HepG2 (cell line): ENCODE results near the gene CCDC148. TPM values are rescaled to one million over a fixed set of nuclear protein-coding genes. Genes with fewer than 3 reads are reported as not detected.

Experiments used
- CCDC6 ChIP-seq: sonication (generic); formaldehyde crosslinking; IDR thresholded peaks from 2 replicates; pipeline ENCODE4 v1.8.1; 2022; ENCODE audit warnings: mild to moderate bottlenecking, missing genetic modification reagents, moderate library complexity
- CHD4 ChIP-seq: fragments of 200-600 bp; sonication (generic); IDR thresholded peaks from 2 replicates; pipeline ENCODE4 v1.7.0; 2017; ENCODE audit warnings: mild to moderate bottlenecking, low read length, borderline replicate concordance
- E2F1 ChIP-seq: sonication (generic); formaldehyde crosslinking; IDR thresholded peaks from 2 replicates; pipeline ENCODE4 v1.5.0; 2020; ENCODE audit warnings: missing genetic modification reagents
- ELF3 ChIP-seq: IDR thresholded peaks from 2 replicates; pipeline ENCODE4 v1.6.1; 2016; ENCODE audit warnings: missing genetic modification reagents, missing compliant biosample characterization
- ETV6 ChIP-seq: sonication (generic); formaldehyde crosslinking; conservative IDR thresholded peaks from 2 replicates; pipeline ENCODE4 v1.4.0; 2020; ENCODE audit warnings: missing genetic modification reagents
- KDM1A ChIP-seq: IDR thresholded peaks from 2 replicates; pipeline ENCODE4 v1.6.1; 2016; ENCODE audit warnings: missing compliant biosample characterization
- KDM6A ChIP-seq: IDR thresholded peaks from 2 replicates; pipeline ENCODE4 v1.6.1; 2016; ENCODE audit warnings: low read depth
- MAX ChIP-seq: IDR thresholded peaks from 2 replicates; pipeline ENCODE4 v1.6.1; 2012; ENCODE audit warnings: inconsistent platforms
- MED1 ChIP-seq: sonication (generic); formaldehyde crosslinking; IDR thresholded peaks from 2 replicates; pipeline ENCODE4 v1.4.0; 2020; ENCODE audit warnings: missing genetic modification reagents
- MED13 ChIP-seq: sonication (generic); formaldehyde crosslinking; IDR thresholded peaks from 2 replicates; pipeline ENCODE4 v1.5.0; 2020; ENCODE audit warnings: missing genetic modification reagents
- PHF21A ChIP-seq: sonication (generic); formaldehyde crosslinking; IDR thresholded peaks from 2 replicates; pipeline ENCODE4 v1.5.0; 2020; ENCODE audit warnings: mild to moderate bottlenecking, missing genetic modification reagents
- PPARG ChIP-seq: conservative IDR thresholded peaks from 2 replicates; pipeline ENCODE4 v1.6.1; 2016; ENCODE audit warnings: missing biosample characterization, missing genetic modification reagents
- SIX1 ChIP-seq: sonication (generic); formaldehyde crosslinking; IDR thresholded peaks from 2 replicates; pipeline ENCODE4 v1.4.0; 2020; ENCODE audit warnings: missing genetic modification reagents, borderline replicate concordance
- SOX5 ChIP-seq: IDR thresholded peaks from 2 replicates; pipeline ENCODE4 v1.6.1; 2016; ENCODE audit warnings: borderline replicate concordance
- ZBTB40 ChIP-seq, 2 experiments: fragments of 450-650 bp in 1 of 2; sonication (generic) in 1 of 2; formaldehyde crosslinking in 1 of 2; IDR thresholded peaks; 2 replicates each; pipeline versions ENCODE4 v1.6.1 to v1.8.0; 2016 to 2022; ENCODE audit warnings: antibody characterized with exemption in 1 of 2, mild to moderate bottlenecking in 1 of 2, missing genetic modification reagents in 1 of 2
- ZFYVE20 ChIP-seq: sonication (generic); formaldehyde crosslinking; IDR thresholded peaks from 2 replicates; pipeline ENCODE4 v1.8.0; 2023; ENCODE audit warnings: low read depth, mild to moderate bottlenecking, moderate library complexity, missing genetic modification reagents, borderline replicate concordance
- ZNF574 ChIP-seq: sonication (generic); formaldehyde crosslinking; IDR thresholded peaks from 2 replicates; pipeline ENCODE4 v1.4.0; 2020; ENCODE audit warnings: missing genetic modification reagents
- ZNF644 ChIP-seq: IDR thresholded peaks from 2 replicates; pipeline ENCODE4 v1.6.1; 2016; ENCODE audit warnings: low read depth
- ZNF7 ChIP-seq: IDR thresholded peaks from 2 replicates; pipeline ENCODE4 v1.6.1; 2016; ENCODE audit warnings: missing biosample characterization, missing genetic modification reagents
- polyA plus RNA-seq, 8 experiments: library from polyadenylated mRNA; depleted of rRNA in 3 of 8; stranded (reverse) in 7 of 8; unstranded in 1 of 8; fragments of >200 nt; fragmentation: Illumina TruSeq in 4 of 8; extraction: Trizol in 4 of 8; gene quantifications; 2 replicates each; pipeline versions ENCODE4 v1.2.1 to v1.2.3, GENCODE V29; 2011 to 2016; ENCODE audit warnings: low read depth in 4 of 8, missing spikeins in 1 of 8, mixed read lengths in 1 of 8; ENCODE audit not compliant: insufficient read depth in 1 of 8
- total RNA-seq, 5 experiments: library from RNA; depleted of rRNA; stranded (reverse); fragments of >200 nt; fragmentation: Illumina TruSeq; extraction: Trizol; gene quantifications; 2 replicates each; pipeline ENCODE4 v1.2.3, GENCODE V29; 2016; ENCODE audit warnings: low read depth in 1 of 5

The CCDC148 gene
- total and polyA plus RNA-seq, 2 of the 13 experiments (the other 11 are each of a cell fraction or from before 2014, with no cell fraction given), result 0.30 to 0.49 TPM

GRCh38 chr2:158214431-158214830, 242.1 kb downstream of the CCDC148 start (continued):
- TF ChIP-seq ZBTB40 (IDR thresholded peaks at IDR 0.05) (no peak), ZBTB40 (CRISPR knock-in tag; IDR thresholded peaks at IDR 0.05) (no peak), CCDC6 (no peak), E2F1 (no peak), PPARG (CRISPR knock-in tag) (0 out of 2 replicates have a peak, but pooled peaks have one; percentile 29), ZFYVE20 (CRISPR knock-in tag) (no peak), PHF21A (CRISPR knock-in tag) (no peak), ZNF7 (CRISPR knock-in tag) (peak; percentile 96), ELF3 (CRISPR knock-in tag) (peak; percentile 93), MAX (no peak), SIX1 (CRISPR knock-in tag) (peak; percentile 79; the same call in 1 of the 2 replicates), ZNF644 (CRISPR knock-in tag) (peak; percentile 63; the same call in 1 of the 2 replicates), SOX5 (CRISPR knock-in tag) (peak; percentile 95), MED1 (0 out of 2 replicates have a peak, but pooled peaks have one; percentile 15), KDM6A (CRISPR knock-in tag) (no peak), MED13 (CRISPR knock-in tag) (no peak), ETV6 (no peak), KDM1A (CRISPR knock-in tag) (no peak), CHD4 (no peak), ZNF574 (CRISPR knock-in tag) (no peak)
